Neuronal stem cell (in vitro differentiated cells): ENCODE measurements around the gene TPST1.
A peak's percentile ranks its signal among the peaks of the same experiment; 100 is the strongest.
"Not testable (repeated sequence)": the region's sequence is repeated elsewhere in the genome, so short reads cannot be mapped to it uniquely, and the experiment has no call there.

Experiments used
- DNase-seq: peaks from one replicate; pipeline ENCODE4 v3.0.0-alpha.2; 2013; ENCODE audit warnings: low spot score
- H2AFZ ChIP-seq: one replicate; pipeline ENCODE4 v1.6.1; 2013; ENCODE audit warnings: mild to moderate bottlenecking, low read length, inconsistent platforms
- H2AK5ac ChIP-seq: 2 replicates; pipeline ENCODE4 v1.6.1; 2013; ENCODE audit warnings: low read depth, mild to moderate bottlenecking, inconsistent platforms, low read length, moderate library complexity, mixed read lengths
- H2BK120ac ChIP-seq: 2 replicates; pipeline ENCODE4 v1.6.1; 2013; ENCODE audit warnings: low read depth, mild to moderate bottlenecking, inconsistent platforms, low read length, moderate library complexity, mixed read lengths
- H2BK12ac ChIP-seq: one replicate; pipeline ENCODE4 v1.6.1; 2013; ENCODE audit warnings: low read length, inconsistent platforms
- H2BK15ac ChIP-seq: 2 replicates; pipeline ENCODE4 v1.6.1; 2013; ENCODE audit warnings: mild to moderate bottlenecking, low read length, inconsistent platforms, mixed read lengths
- H2BK5ac ChIP-seq: one replicate; pipeline ENCODE4 v1.6.1; 2013; ENCODE audit warnings: inconsistent platforms, mild to moderate bottlenecking, low read length, moderate library complexity
- H3K14ac ChIP-seq: one replicate; pipeline ENCODE4 v1.6.1; 2013; ENCODE audit warnings: low read length, inconsistent platforms
- H3K18ac ChIP-seq: 2 replicates; pipeline ENCODE4 v1.6.1; 2013; ENCODE audit warnings: low read length, inconsistent platforms
- H3K23ac ChIP-seq: 2 replicates; pipeline ENCODE4 v1.6.1; 2013; ENCODE audit warnings: low read depth, mild to moderate bottlenecking, mixed read lengths, low read length, inconsistent platforms; ENCODE audit not compliant: poor library complexity
- H3K27ac ChIP-seq: replicated peaks from 3 replicates; pipeline ENCODE4 v1.5.1; 2013; ENCODE audit warnings: low read length, inconsistent platforms
- H3K27me3 ChIP-seq, 3 experiments: 2 replicates each; pipeline ENCODE4 v1.6.1; 2013; ENCODE audit warnings: low read length in 3 of 3, mild to moderate bottlenecking in 2 of 3, inconsistent platforms in 1 of 3, low read depth in 1 of 3, mixed read lengths in 1 of 3, moderate library complexity in 1 of 3; ENCODE audit not compliant: control insufficient read depth in 3 of 3, insufficient read depth in 3 of 3
- H3K36me3 ChIP-seq, 2 donors: replicated peaks in 1 of 2; 2 replicates each; pipeline ENCODE4 v1.6.1; 2013; ENCODE audit warnings: low read length in 2 of 2; ENCODE audit not compliant: control insufficient read depth in 2 of 2, insufficient read depth in 2 of 2
- H3K4ac ChIP-seq: 2 replicates; pipeline ENCODE4 v1.6.1; 2013; ENCODE audit warnings: inconsistent platforms, mild to moderate bottlenecking, low read length, moderate library complexity
- H3K4me1 ChIP-seq, 2 donors: 1 replicate in 1 of 2; 2 replicates in 1 of 2; pipeline ENCODE4 v1.6.1; 2013; ENCODE audit warnings: low read length in 2 of 2, low read depth in 1 of 2; ENCODE audit not compliant: control insufficient read depth in 2 of 2, insufficient read depth in 1 of 2
- H3K4me2 ChIP-seq: one replicate; pipeline ENCODE4 v1.6.1; 2013; ENCODE audit warnings: mild to moderate bottlenecking, low read length, inconsistent platforms; ENCODE audit not compliant: insufficient read depth, poor library complexity, severe bottlenecking
- H3K4me3 ChIP-seq, 2 donors: 2 replicates each; pipeline ENCODE4 v1.5.1; 2013; ENCODE audit warnings: low read length in 2 of 2, mild to moderate bottlenecking in 2 of 2, inconsistent platforms in 1 of 2, moderate library complexity in 1 of 2
- H3K79me1 ChIP-seq: one replicate; pipeline ENCODE4 v1.6.1; 2013; ENCODE audit warnings: low read depth, mild to moderate bottlenecking, inconsistent platforms, low read length, moderate library complexity
- H3K9ac ChIP-seq: one replicate; pipeline ENCODE4 v1.6.1; 2013; ENCODE audit warnings: mild to moderate bottlenecking, low read depth, low read length, inconsistent platforms; ENCODE audit not compliant: poor library complexity
- H3K9me3 ChIP-seq, 2 donors: replicated peaks in 1 of 2; 2 replicates each; pipeline versions ENCODE3 to v1.6.1; 2013; ENCODE audit warnings: low read length in 2 of 2, mild to moderate bottlenecking in 2 of 2, inconsistent platforms in 1 of 2, low read depth in 1 of 2, mixed read lengths in 1 of 2, moderate library complexity in 1 of 2; ENCODE audit not compliant: control insufficient read depth in 2 of 2, insufficient read depth in 1 of 2
- H4K8ac ChIP-seq: one replicate; pipeline ENCODE4 v1.6.1; 2013; ENCODE audit warnings: low read depth, mild to moderate bottlenecking, inconsistent platforms, low read length, moderate library complexity
- H4K91ac ChIP-seq: one replicate; pipeline ENCODE4 v1.6.1; 2013; ENCODE audit warnings: low read length, low read depth, mild to moderate bottlenecking, inconsistent platforms; ENCODE audit not compliant: poor library complexity
- WGBS, 2 donors: extraction: QIAGEN DNeasy Blood & Tissue Kit; methylation state at CpG; one replicate each; pipeline ENCODE4 v1.1.7; 2013; ENCODE audit warnings: missing lambda C conversion rate in 2 of 2, mixed read lengths in 1 of 2; ENCODE audit not compliant: insufficient read length in 2 of 2, insufficient replicate concordance in 1 of 2; ENCODE audit errors: extremely low coverage in 2 of 2; 5-methylcytosine and 5-hydroxymethylcytosine counted together

Gene TPST1

DNA sequence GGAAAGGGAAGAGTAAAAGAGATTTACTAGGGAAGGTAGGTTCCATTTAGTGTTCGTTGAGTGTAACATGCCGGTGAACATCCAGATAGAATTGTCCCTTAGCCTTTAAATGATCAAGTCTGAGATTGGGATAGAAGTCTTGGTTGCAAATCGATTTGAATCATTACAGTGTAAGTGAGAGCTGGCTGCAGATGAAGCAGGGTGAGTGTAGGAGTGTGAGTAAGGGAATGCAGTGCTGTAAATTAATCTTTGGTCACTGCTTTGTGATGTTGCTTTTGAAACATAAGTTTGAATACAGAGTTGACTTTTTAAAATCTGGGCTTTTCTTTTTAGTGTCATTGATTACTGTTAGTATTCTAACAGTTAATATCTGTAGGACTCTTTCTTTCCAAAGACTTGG is 16.3 kb downstream of the TPST1 start:
- Histone ChIP-seq H3K18ac (no peak overlapping the region), H2BK5ac (no peak overlapping the region), H3K27ac (no peak overlapping the region), H3K4ac (no peak overlapping the region), H4K91ac (no peak overlapping the region), H3K23ac (no peak overlapping the region), H2BK12ac (no peak overlapping the region), H2BK120ac (no peak overlapping the region), H2AK5ac (no peak overlapping the region), H3K79me1 (peaks cover 2% of the 10 kb centered on the region), H4K8ac (no peak overlapping the region), H3K4me3 (no peak overlapping the region), H3K14ac (no peak overlapping the region), H3K27me3 (no peaks in the 10 kb centered on the region), H3K36me3 (no peaks in the 10 kb centered on the region), H3K9me3 (no peaks in the 10 kb centered on the region), H2AFZ (no peak overlapping the region), H3K9ac (no peak overlapping the region), H2BK15ac (no peak overlapping the region), H3K4me2 (no peak overlapping the region), H3K4me1 (no peaks in the 10 kb centered on the region)
- DNase-seq: no peak
- no CpG with 5 or more reads among the region's 3 CpGs for WGBS, 2 donors

DNA sequence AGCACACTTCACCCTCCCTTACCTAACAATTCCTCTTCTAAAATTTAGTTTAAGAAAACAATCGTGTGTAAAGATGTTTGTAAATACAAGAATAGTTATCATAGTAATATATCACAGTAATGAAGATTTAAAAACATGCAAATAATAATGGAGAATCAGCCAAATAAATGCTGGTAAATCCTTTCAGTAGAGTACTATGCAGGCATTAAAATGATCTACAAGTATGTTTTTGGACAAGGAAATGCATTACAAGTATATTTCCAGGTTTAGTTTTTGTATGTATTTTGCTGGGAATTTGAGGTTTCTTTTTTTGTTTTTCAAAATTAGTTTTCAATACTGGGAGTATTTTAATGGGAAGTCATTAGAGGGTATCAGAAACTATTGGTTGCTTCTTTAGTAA is 22.7 kb downstream of the TPST1 start:
- no peaks in the 10 kb centered on the region for H3K36me3 ChIP-seq
- no peak overlapping the region for H2BK12ac ChIP-seq
- H3K27ac ChIP-seq: no peak overlapping the region
- no peak overlapping the region for H3K23ac ChIP-seq
- no peak overlapping the region for H2BK5ac ChIP-seq
- no peak overlapping the region for H3K4ac ChIP-seq
- DNase-seq: no peak
- no CpG with 5 or more reads among the region's 1 CpG for WGBS, 2 donors
- no peaks in the 10 kb centered on the region for H3K27me3 ChIP-seq
- no peak overlapping the region for H2AK5ac ChIP-seq
- H3K18ac ChIP-seq: no peak overlapping the region
- no peak overlapping the region for H3K4me2 ChIP-seq
- no peaks in the 10 kb centered on the region for H3K4me1 ChIP-seq
- H4K8ac ChIP-seq: no peak overlapping the region
- H2BK15ac ChIP-seq: no peak overlapping the region
- no peak overlapping the region for H3K4me3 ChIP-seq
- H2BK120ac ChIP-seq: no peak overlapping the region
- peaks cover 0 to 13% of the 10 kb centered on the region in 2 donors for H3K9me3 ChIP-seq
- no peak overlapping the region for H2AFZ ChIP-seq
- no peak overlapping the region for H3K14ac ChIP-seq
- no peaks in the 10 kb centered on the region for H3K79me1 ChIP-seq
- H4K91ac ChIP-seq: no peak overlapping the region
- H3K9ac ChIP-seq: no peak overlapping the region

DNA sequence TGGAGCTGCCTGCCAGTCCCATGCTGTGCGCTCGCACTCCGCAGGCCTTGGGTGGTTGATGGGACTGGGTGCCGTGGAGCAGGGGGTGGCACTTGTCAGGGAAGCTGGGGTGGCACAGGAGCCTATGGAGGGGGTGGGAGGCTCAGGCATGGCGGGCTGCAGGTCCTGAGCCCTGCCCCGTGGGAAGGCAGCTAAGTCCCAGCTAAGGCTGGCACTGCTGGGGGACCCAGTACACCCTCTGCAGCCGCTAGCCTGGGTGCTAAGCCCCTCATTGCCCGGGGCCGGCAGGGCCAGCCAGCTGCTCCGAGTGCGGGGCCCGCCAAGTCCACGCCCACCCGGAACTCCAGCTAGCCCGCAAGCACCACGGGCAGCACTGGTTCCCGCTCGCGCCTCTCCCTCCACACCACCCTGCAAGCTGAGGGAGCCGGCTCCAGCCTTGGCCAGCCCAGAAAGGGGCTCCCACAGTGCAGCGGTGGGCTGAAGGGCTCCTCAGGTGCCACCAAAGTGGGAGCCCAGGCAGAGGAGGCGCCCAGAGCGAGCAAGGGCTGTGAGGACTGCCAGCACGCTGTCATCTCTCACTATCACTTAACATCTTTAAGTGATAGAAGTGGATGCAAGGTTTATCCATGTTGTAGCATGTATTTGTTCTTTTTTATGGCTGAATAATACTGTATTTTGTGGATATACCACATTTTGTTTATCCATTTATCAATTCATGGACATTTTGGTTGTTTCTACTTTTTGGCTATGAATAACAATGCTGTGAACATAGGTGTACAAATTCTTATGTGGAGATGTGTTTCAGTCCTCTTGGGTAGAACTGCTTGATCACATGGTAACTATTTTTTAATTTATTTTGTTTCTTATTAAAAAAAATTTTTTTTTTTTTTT is 26.4 kb downstream of the TPST1 start:
- H3K18ac ChIP-seq, H3K4me1 ChIP-seq, H3K27me3 ChIP-seq, DNase-seq, H3K14ac ChIP-seq, H3K4me2 ChIP-seq, H4K91ac ChIP-seq, H2BK120ac ChIP-seq, H2AFZ ChIP-seq, H2BK15ac ChIP-seq, H3K4me3 ChIP-seq, H3K79me1 ChIP-seq, H3K27ac ChIP-seq, H2BK5ac ChIP-seq, H3K4ac ChIP-seq, H3K36me3 ChIP-seq, H3K23ac ChIP-seq, H2AK5ac ChIP-seq, H4K8ac ChIP-seq, H3K9ac ChIP-seq: not testable (repeated sequence)
- WGBS, 2 donors: no CpG with 5 or more reads among the region's 24 CpGs
- Histone ChIP-seq H2BK12ac (peak overlapping the region; percentile 58), H3K9me3 (peaks cover 0 to 17% of the 10 kb centered on the region in 2 donors)

DNA sequence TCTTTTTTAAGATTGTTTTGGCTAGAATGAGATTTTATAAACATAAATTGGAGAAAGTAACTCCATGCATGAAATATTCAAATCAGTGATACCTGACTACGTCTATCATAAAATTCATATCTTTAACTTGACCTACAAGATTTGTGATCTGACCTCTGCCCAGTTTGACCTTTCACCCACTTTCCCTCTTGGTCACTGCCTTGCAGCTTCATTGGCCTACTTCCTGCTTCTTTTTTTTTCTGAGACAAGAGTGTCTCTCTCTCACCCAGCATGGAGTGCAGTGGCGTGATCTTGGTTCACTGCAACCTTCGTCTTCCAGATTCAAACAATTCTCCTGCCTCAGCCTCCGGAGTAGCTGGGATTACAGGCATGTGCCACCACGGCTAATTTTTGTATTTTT is 28.5 kb downstream of the TPST1 start:
- H2AK5ac ChIP-seq: no peak overlapping the region

More for the DNA sequence above, 28.5 kb downstream of the TPST1 start:
- no peak overlapping the region for H2BK12ac ChIP-seq
- WGBS, 2 donors: no CpG with 5 or more reads among the region's 5 CpGs
- no peak overlapping the region for H3K27ac ChIP-seq
- no peaks in the 10 kb centered on the region for H3K36me3 ChIP-seq
- H3K23ac ChIP-seq: no peak overlapping the region
- H3K14ac ChIP-seq: no peak overlapping the region
- no peak overlapping the region for H3K4me2 ChIP-seq
- H3K9ac ChIP-seq: no peak overlapping the region
- H3K9me3 ChIP-seq: peaks cover 0 to 10% of the 10 kb centered on the region in 2 donors
- H2AFZ ChIP-seq: no peak overlapping the region
- H3K27me3 ChIP-seq: no peaks in the 10 kb centered on the region
- H2BK120ac ChIP-seq: no peak overlapping the region
- no peaks in the 10 kb centered on the region for H3K79me1 ChIP-seq
- H3K18ac ChIP-seq: no peak overlapping the region
- H4K8ac ChIP-seq: no peak overlapping the region
- no peak overlapping the region for H3K4ac ChIP-seq
- DNase-seq: no peak
- no peak overlapping the region for H3K4me3 ChIP-seq
- no peak overlapping the region for H2BK5ac ChIP-seq
- H2BK15ac ChIP-seq: no peak overlapping the region
- H3K4me1 ChIP-seq: peaks cover 5 to 9% of the 10 kb centered on the region in 2 donors
- no peak overlapping the region for H4K91ac ChIP-seq
